ENCODE results near the gene DGKQ.
"Not testable (repeated sequence)": the region's sequence is repeated elsewhere in the genome, so short reads cannot be mapped to it uniquely, and the experiment has no call there.

Gene DGKQ

GRCh38 chr4:919004-919680 lies 54.2 kb downstream of the DGKQ start:
- not testable (repeated sequence) for DNase-seq

GRCh38 chr4:918591-918990 lies 54.8 kb downstream of the DGKQ start:
- not testable (repeated sequence) for DNase-seq

- DNase-seq: no peak
Measured at GRCh38 chr4:917992-918391, 55.4 kb downstream of the DGKQ start.

DNA sequence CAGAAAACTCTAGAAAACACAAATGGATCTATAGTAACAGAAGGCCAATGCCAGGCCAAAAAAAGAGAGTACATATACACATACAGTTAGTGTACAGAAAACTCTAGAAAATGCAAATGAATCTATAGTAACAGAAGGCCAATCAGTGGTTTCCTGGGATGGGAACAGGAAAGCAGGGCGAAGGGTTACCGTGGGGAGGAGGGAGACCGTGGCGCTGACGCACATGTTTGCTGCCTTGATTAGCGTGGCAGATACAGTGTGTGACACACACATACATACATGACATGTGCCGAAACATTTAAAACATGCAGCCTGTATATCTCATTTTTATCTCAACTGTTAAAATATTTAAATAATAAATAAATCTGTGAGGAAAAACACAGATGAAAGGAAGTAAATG lies 55.9 kb downstream of the DGKQ start:
- no peak for DNase-seq

- no peak for DNase-seq
Measured at GRCh38 chr4:915595-915994, 57.8 kb downstream of the DGKQ start.

DNA sequence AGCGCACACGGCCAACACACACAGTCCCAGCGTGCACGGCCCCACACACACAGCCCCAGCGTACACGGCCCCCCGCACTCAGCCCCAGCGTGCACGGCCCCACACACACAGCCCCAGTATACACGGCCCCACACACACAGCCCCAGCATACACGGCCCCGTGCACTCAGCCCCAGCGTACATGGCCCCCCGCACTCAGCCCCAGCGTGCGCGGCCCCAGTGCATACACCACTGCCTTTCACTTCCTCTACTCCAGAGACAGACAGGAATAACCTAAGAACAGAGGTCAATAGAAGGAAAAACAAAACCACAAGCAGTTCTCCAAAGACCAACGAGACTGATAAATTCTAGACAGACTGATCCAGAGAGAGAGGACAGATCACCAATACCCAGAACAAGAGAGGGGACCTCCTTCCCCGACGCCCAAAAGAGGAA lies 58.3 kb downstream of the DGKQ start:
- DNase-seq: no peak

DNA sequence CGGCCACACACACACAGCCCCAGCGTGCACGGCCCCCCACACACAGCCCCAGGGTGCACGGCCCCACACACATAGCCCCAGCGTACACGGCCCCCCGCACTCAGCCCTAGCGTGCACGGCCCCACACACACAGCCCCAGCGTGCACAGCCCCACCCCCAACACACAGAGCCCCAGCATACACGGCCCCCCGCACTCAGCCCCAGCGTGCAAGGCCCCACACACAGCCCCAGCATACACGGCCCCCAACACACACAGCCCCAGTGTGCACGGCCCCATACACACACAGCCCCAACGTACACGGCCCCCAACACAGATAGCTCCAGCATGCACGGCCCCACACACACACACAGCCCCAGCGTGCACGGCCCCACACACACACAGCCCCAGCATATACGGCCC lies 58.8 kb downstream of the DGKQ start:
- DNase-seq: no peak

GRCh38 chr4:913280-913618 lies 60.1 kb downstream of the DGKQ start:
- no peak for DNase-seq

GRCh38 chr4:912548-913279 lies 60.7 kb downstream of the DGKQ start:
- DNase-seq: no peak

- DNase-seq: no peak
Measured at GRCh38 chr4:911871-912490, 61.4 kb downstream of the DGKQ start.

DNA sequence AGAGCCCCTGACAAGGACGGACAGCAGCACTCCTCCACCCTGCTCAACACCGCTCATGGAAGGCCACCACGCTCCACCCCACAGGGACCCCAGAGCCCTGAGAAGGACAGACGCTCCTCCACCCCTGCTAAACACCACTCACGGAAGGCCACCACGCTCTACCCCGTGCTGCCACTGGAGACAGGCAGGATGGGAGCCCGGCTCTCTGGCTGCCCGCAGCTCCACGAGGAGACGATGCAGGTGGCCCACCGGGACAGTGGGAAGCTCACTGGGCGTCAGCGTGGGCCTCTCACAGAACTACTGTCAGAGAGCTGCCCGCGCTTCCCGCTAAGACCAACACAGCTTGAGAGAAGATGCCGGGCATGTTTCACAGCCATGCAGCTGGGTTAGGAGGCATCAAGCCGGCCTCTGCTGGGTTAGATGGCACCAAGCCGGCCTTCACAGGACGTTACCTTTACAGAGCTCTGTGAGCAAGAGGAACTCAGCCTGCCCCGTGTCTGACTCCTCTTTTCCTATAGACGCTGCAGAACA lies 62.1 kb downstream of the DGKQ start:
- DNase-seq: no peak

DNA sequence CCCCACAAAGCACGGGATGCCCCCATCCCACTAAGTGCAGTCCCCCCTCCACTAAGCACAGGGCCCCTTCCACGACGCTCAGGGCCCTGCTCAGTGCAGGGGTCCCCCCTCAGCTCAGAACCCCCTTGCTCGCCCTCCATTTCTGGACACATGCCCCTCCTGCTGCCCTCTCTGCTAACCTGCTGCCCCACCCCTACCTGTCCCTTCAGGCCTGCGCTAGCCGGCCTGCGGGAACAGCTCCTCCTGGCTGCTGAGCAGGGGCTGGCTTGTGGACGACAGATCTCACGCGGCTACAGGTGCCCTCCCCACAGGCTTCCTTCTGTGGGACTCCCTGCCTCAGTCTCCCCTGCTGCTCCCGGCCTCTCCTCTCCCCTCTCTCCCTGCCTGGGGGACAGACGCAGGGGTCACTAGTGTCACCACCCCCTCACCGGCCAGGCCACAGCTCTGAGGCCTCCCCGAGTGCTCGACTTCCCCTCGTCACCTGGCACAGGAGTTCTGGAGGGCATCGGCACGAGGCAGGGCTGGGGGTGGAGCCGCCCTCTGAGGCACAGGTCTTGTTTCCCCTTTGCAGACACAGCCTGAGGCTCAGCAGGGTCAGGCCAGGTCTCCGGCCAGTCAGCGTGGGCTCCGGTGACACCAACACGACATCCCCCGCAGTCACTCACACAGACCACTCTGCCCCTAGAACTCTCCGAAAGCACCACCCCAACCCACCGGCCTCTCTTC lies 62.8 kb downstream of the DGKQ start:
- no peak for DNase-seq

DNA sequence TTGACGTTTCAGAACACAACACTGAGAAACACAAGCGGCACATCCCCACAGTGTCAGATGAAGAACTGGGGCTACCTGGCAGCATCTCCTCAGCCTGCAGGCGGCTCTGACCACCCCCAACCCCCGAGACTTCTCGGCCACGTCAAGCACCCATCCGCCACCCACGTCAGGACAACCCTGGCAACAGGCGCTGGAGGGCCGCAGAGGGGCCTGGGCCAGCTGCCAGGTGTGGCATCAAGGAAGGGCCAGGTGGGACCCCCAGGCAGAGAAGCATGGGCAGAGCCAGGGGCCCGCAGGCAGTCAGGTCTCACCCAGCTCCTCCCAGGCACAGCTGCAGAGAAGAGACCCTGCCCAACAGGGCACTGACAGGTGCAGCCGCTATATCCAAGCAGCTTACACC lies 63.5 kb downstream of the DGKQ start:
- DNase-seq: no peak

DNA sequence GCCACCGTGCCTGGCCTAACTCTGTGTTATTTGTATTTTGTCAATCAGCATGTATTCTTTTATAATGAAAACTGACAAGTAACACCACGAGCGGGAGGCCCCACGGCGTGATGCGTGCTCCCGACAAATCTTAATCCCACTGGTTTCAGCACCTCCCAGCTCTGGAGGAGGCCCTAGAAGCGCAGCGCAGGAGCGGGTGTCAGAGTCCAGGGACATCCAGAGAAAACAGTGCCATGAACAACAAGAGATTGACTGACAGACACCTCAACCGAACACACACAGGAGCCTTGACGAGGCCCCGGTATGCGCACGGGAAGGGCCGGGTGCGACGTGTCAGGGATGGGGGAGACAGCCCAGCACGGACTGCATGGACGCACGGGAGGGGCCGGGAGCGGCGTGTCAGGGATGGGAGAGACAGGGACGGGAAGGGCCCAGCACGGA lies 64.2 kb downstream of the DGKQ start:
- no peak for DNase-seq

All from NCI-H524 (cell line).